ENCODE measurements around the gene BCL11A.

Gene BCL11A

DNA sequence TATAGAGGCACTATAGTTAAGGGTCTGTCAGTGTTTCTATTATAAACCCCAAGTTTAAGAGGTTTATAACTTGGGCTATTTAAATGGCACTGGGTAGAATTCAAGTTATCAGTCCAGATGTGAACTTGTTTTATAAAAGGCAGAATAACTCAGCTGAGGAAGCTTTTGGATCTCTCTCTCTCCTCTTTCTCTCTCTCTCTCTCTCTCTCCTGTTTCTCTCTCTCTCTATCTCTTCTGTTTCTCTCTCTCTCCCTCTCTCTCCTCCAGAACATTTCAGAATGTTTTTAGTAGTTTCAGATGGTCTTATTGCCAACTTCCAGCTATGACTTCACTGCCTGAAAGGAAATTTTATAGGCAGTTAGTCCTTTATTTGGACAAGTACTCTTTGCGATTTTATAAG, 6.4 kb upstream of the BCL11A start:
- TF ChIP-seq TCF4 (CRISPR knock-in tag; IDR thresholded peaks at IDR 0.05; ENCODE audit: borderline replicate concordance) (no peak), ZFP3 (CRISPR knock-in tag; IDR thresholded peaks at IDR 0.05) (no peak), CSDC2 (CRISPR knock-in tag; IDR thresholded peaks at IDR 0.05) (no peak), ZNF8 (CRISPR knock-in tag; IDR thresholded peaks at IDR 0.05) (no peak), OSR1 (CRISPR knock-in tag; IDR thresholded peaks at IDR 0.05) (no peak), PPARA (CRISPR knock-in tag; IDR thresholded peaks at IDR 0.05; ENCODE audit: borderline replicate concordance) (no peak), ESRRG (CRISPR knock-in tag; IDR thresholded peaks at IDR 0.05) (no peak)
- no peak for ATAC-seq

DNA sequence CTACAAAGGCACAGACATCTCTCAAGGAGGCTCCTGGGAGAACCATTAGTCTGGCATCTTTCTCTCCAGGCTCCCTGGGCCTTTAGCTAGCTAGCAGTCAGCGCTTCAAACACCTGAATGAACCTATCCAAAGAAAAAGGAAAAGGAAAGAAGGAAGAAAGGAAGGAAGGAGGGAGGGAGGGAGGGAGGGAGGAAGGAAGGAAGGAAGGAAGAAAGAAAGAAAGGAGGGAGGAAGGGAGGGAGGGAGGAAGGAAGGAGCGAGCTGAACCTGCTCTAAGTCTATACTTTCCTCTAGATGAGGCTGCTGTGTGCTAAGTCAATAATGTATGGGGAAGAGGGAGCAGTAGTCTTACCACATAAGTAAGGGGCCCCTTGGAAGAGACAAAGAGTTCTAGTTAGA, 5.1 kb upstream of the BCL11A start:
- no peak for ATAC-seq

DNA sequence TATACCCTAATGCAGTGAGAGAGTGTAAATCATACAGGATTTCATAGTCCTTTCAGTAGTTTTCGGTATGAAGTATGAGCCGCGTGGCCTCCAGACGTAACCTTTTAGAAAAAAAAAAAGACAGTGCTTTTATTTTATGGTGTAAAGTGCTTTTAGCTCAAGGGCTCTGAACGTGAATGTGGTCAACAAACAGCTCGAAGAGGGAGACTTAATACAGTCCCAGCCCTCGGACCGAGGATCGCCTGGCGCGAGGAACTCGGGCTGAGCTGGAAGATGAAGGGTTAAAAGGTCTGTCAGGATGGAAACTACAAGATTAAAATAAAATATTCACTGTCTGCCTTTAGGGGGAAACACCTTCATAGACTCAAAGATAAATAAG, 4.0 kb upstream of the BCL11A start:
- ATAC-seq: no peak
- TF ChIP-seq ARNTL (CRISPR knock-in tag; IDR thresholded peaks at IDR 0.05; ENCODE audit: borderline replicate concordance, low read depth) (no peak), ZFP3 (CRISPR knock-in tag; IDR thresholded peaks at IDR 0.05) (no peak), BACH2 (CRISPR knock-in tag; IDR thresholded peaks at IDR 0.05; ENCODE audit: borderline replicate concordance) (no peak), ZFP30 (CRISPR knock-in tag; IDR thresholded peaks at IDR 0.05) (no peak), GLIS3 (CRISPR knock-in tag; IDR thresholded peaks at IDR 0.05) (no peak), PPARA (CRISPR knock-in tag; IDR thresholded peaks at IDR 0.05; ENCODE audit: borderline replicate concordance) (no peak), ISL1 (CRISPR knock-in tag; IDR thresholded peaks at IDR 0.05) (no peak), SNAI2 (CRISPR knock-in tag; IDR thresholded peaks at IDR 0.05) (no peak)
- TF ChIP-seq, protein P1, sequence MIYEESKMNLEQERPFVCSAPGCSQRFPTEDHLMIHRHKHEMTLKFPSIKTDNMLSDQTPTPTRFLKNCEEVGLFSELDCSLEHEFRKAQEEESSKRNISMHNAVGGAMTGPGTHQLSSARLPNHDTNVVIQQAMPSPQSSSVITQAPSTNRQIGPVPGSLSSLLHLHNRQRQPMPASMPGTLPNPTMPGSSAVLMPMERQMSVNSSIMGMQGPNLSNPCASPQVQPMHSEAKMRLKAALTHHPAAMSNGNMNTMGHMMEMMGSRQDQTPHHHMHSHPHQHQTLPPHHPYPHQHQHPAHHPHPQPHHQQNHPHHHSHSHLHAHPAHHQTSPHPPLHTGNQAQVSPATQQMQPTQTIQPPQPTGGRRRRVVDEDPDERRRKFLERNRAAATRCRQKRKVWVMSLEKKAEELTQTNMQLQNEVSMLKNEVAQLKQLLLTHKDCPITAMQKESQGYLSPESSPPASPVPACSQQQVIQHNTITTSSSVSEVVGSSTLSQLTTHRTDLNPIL (CRISPR knock-in tag; IDR thresholded peaks at IDR 0.05; ENCODE audit: low read depth): no peak
- TF ChIP-seq, protein P2, sequence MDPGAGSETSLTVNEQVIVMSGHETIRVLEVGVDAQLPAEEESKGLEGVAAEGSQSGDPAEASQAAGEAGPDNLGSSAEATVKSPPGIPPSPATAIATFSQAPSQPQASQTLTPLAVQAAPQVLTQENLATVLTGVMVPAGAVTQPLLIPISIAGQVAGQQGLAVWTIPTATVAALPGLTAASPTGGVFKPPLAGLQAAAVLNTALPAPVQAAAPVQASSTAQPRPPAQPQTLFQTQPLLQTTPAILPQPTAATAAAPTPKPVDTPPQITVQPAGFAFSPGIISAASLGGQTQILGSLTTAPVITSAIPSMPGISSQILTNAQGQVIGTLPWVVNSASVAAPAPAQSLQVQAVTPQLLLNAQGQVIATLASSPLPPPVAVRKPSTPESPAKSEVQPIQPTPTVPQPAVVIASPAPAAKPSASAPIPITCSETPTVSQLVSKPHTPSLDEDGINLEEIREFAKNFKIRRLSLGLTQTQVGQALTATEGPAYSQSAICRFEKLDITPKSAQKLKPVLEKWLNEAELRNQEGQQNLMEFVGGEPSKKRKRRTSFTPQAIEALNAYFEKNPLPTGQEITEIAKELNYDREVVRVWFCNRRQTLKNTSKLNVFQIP (CRISPR knock-in tag; IDR thresholded peaks at IDR 0.05; ENCODE audit: borderline replicate concordance, low read depth): no peak
- TF ChIP-seq, protein P3, sequence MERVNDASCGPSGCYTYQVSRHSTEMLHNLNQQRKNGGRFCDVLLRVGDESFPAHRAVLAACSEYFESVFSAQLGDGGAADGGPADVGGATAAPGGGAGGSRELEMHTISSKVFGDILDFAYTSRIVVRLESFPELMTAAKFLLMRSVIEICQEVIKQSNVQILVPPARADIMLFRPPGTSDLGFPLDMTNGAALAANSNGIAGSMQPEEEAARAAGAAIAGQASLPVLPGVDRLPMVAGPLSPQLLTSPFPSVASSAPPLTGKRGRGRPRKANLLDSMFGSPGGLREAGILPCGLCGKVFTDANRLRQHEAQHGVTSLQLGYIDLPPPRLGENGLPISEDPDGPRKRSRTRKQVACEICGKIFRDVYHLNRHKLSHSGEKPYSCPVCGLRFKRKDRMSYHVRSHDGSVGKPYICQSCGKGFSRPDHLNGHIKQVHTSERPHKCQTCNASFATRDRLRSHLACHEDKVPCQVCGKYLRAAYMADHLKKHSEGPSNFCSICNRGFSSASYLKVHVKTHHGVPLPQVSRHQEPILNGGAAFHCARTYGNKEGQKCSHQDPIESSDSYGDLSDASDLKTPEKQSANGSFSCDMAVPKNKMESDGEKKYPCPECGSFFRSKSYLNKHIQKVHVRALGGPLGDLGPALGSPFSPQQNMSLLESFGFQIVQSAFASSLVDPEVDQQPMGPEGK (CRISPR knock-in tag; IDR thresholded peaks at IDR 0.05; ENCODE audit: borderline replicate concordance): no peak
- TF ChIP-seq, protein P4, sequence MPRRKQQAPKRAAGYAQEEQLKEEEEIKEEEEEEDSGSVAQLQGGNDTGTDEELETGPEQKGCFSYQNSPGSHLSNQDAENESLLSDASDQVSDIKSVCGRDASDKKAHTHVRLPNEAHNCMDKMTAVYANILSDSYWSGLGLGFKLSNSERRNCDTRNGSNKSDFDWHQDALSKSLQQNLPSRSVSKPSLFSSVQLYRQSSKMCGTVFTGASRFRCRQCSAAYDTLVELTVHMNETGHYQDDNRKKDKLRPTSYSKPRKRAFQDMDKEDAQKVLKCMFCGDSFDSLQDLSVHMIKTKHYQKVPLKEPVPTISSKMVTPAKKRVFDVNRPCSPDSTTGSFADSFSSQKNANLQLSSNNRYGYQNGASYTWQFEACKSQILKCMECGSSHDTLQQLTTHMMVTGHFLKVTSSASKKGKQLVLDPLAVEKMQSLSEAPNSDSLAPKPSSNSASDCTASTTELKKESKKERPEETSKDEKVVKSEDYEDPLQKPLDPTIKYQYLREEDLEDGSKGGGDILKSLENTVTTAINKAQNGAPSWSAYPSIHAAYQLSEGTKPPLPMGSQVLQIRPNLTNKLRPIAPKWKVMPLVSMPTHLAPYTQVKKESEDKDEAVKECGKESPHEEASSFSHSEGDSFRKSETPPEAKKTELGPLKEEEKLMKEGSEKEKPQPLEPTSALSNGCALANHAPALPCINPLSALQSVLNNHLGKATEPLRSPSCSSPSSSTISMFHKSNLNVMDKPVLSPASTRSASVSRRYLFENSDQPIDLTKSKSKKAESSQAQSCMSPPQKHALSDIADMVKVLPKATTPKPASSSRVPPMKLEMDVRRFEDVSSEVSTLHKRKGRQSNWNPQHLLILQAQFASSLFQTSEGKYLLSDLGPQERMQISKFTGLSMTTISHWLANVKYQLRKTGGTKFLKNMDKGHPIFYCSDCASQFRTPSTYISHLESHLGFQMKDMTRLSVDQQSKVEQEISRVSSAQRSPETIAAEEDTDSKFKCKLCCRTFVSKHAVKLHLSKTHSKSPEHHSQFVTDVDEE (CRISPR knock-in tag; IDR thresholded peaks at IDR 0.05): no peak

More for the DNA sequence above, 5.1 kb upstream of the BCL11A start:
- TF ChIP-seq, protein P4 (CRISPR knock-in tag; IDR thresholded peaks at IDR 0.05): no peak
- no peak for TF ChIP-seq SNAI2 (CRISPR knock-in tag; IDR thresholded peaks at IDR 0.05)
- TF ChIP-seq TOX (CRISPR knock-in tag; IDR thresholded peaks at IDR 0.05; ENCODE audit: borderline replicate concordance): no peak
- TF ChIP-seq, protein P2 (CRISPR knock-in tag; IDR thresholded peaks at IDR 0.05; ENCODE audit: borderline replicate concordance, low read depth): no peak
- TF ChIP-seq RARB (CRISPR knock-in tag; IDR thresholded peaks at IDR 0.05): no peak
- TF ChIP-seq, protein P3 (CRISPR knock-in tag; IDR thresholded peaks at IDR 0.05; ENCODE audit: borderline replicate concordance): no peak
- TF ChIP-seq BACH2 (CRISPR knock-in tag; IDR thresholded peaks at IDR 0.05; ENCODE audit: borderline replicate concordance): no peak

All from SK-N-SH treated with all-trans-retinoic acid at 6 μM for 48 hours (cell line).